Small intestine (tissue), 7 donors: ENCODE results near the gene NUDT17. TPM values are rescaled to one million over a fixed set of nuclear protein-coding genes. Genes with fewer than 3 reads are reported as not detected.
"Not testable (repeated sequence)": the region's sequence is repeated elsewhere in the genome, so short reads cannot be mapped to it uniquely, and the experiment has no call there.

Experiments used
- DNase-seq, 2 donors: peaks; one replicate each; pipeline versions ENCODE4 v3.0.0 to v3.0.0-alpha.2; 2013
- FAIRE-seq: peaks from 2 replicates; lab custom pipeline; 2012; peaks lifted over from hg19 to GRCh38; lab: Jason Lieb, UNC
- H3K27ac ChIP-seq, 3 donors: one replicate each; pipeline ENCODE4 v1.5.1; 2013; ENCODE audit warnings: low read length in 2 of 3, mild to moderate bottlenecking in 2 of 3, control low read depth in 1 of 3, inconsistent platforms in 1 of 3, low read depth in 1 of 3, moderate library complexity in 1 of 3
- H3K27me3 ChIP-seq, 3 donors: one replicate each; pipeline ENCODE4 v1.6.1; 2013; ENCODE audit warnings: low read length in 3 of 3, inconsistent platforms in 1 of 3; ENCODE audit not compliant: control insufficient read depth in 3 of 3, insufficient read depth in 3 of 3
- H3K36me3 ChIP-seq, 3 donors: one replicate each; pipeline ENCODE4 v1.6.1; 2013; ENCODE audit warnings: low read length in 3 of 3, inconsistent platforms in 1 of 3, low read depth in 1 of 3, mild to moderate bottlenecking in 1 of 3, moderate library complexity in 1 of 3; ENCODE audit not compliant: control insufficient read depth in 3 of 3, insufficient read depth in 2 of 3
- H3K4me1 ChIP-seq, 3 donors: one replicate each; pipeline ENCODE4 v1.6.1; 2013; ENCODE audit warnings: low read length in 2 of 3, inconsistent platforms in 1 of 3, low read depth in 1 of 3, mild to moderate bottlenecking in 1 of 3, moderate library complexity in 1 of 3; ENCODE audit not compliant: control insufficient read depth in 3 of 3, insufficient read depth in 2 of 3
- H3K4me3 ChIP-seq, 3 donors: one replicate each; pipeline ENCODE4 v1.5.1; 2013; ENCODE audit warnings: low read length in 3 of 3, control low read depth in 1 of 3, inconsistent platforms in 1 of 3, low read depth in 1 of 3, mild to moderate bottlenecking in 1 of 3, moderate library complexity in 1 of 3
- H3K9me3 ChIP-seq, 2 donors: one replicate each; pipeline ENCODE4 v1.6.1; 2013; ENCODE audit warnings: low read depth in 1 of 2, low read length in 1 of 2; ENCODE audit not compliant: control insufficient read depth in 2 of 2, insufficient read depth in 1 of 2
- WGBS, 3 donors: extraction: QIAGEN DNeasy Blood & Tissue Kit; methylation state at CpG; one replicate each; pipeline ENCODE4 v1.1.7; 2013; 5-methylcytosine and 5-hydroxymethylcytosine counted together
- polyA plus RNA-seq, 4 donors: library from polyadenylated mRNA; stranded (reverse) in 3 of 4; unstranded in 1 of 4; fragments of 200-250 nt in 3 of 4; fragments of 120-200 nt in 1 of 4; gene quantifications; one replicate each; pipeline versions ENCODE4 v1.2.1 to v1.2.3, GENCODE V29; 2013
- donor health status: healthy with polysubstance abuse.
- donor health status: control.
- donor health status: control.
- donor health status: Bipolar disorder and iron deficiency.
- donor health status: healthy.

Gene NUDT17
- polyA plus RNA-seq, 4 donors: 0.54 to 4.4 (median 1.6) TPM

GRCh38 chr1:145812977-145813810 lies 32.2 kb upstream of the NUDT17 start:
- not testable (repeated sequence) for H3K4me1 ChIP-seq, DNase-seq, FAIRE-seq, H3K4me3 ChIP-seq, H3K9me3 ChIP-seq, H3K36me3 ChIP-seq, H3K27ac ChIP-seq, H3K27me3 ChIP-seq
- 55 to 90% (median 80%) methylated on average over 5 of the region's 6 CpGs for WGBS, 3 donors

GRCh38 chr1:145818095-145818494 lies 27.3 kb upstream of the NUDT17 start:
- H3K27me3 ChIP-seq, H3K4me1 ChIP-seq, DNase-seq, H3K9me3 ChIP-seq, H3K36me3 ChIP-seq, H3K27ac ChIP-seq, H3K4me3 ChIP-seq, FAIRE-seq: not testable (repeated sequence)
- WGBS, 3 donors: 62 to 74% (median 69%) methylated on average over 2 to 4 of the region's 6 CpGs

GRCh38 chr1:145822779-145823331 lies 22.6 kb upstream of the NUDT17 start:
- H3K27ac ChIP-seq, H3K4me3 ChIP-seq, FAIRE-seq, H3K36me3 ChIP-seq, H3K27me3 ChIP-seq, DNase-seq, H3K4me1 ChIP-seq, H3K9me3 ChIP-seq: not testable (repeated sequence)
- 0 to 31% methylated on average over 3 to 4 of the region's 16 CpGs; no CpG with 5 or more reads in 1 of the 3 donors for WGBS, 3 donors

DNA sequence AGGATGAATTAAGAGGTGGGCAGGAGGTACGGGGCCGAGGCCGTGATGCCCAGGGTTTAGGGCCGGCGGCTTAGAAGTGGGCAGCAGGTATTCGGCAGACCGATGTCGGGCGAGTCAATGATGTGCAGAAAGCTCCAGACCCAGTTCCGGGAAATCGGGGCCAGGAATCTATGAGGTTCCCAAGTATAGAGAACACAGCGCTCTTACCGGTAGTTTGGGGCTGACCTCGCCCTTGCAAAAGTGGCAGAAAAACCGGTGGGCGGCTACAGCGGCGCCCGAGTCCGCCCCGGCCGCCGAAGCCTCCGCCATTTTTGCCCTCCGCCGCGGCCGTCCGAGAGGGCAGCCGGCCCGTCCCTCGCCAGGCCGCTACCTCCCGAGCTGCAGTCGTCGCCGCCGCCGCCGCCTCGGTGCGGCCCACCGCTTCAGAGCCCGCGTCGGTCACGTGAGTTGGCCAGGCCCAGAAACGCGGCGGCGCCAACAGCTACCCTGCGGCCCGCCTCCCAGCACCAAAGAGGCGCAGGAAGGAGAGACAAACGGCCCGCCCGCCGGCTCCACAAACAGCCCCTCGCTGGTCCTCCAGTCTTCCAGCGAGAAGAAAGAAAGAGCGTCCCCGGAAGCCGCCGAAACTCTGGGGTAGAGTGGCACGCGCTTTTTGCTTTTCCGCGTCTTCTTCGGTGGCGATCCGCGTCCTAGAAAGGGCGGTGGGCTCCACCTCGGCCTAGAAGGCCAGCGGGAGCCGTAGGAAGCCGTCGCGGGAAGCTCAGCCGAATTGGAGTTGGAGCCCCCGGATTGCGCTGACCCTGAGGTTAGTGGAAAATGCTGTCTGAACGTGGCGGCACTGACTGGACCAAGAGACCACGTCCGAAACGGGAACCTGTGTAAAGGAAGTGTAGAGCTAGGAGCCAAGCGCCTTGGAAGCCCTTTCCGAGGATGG lies 21.6 kb upstream of the NUDT17 start, which contains the start of the genes POLR3C and RNF115:
Gene POLR3C, plus strand, starts transcription at position 636 of the 934 bp plus-strand sequence. CDS start 1,577 bp downstream, outside the sequence.
Gene RNF115, minus strand, starts transcription at position 531 of the 934 bp plus-strand sequence. Its CDS starts 222 bp downstream, at position 309.
- FAIRE-seq (no peak), DNase-seq (peak; percentile 89 to 94)
- WGBS, 3 donors: 0 to 1% (median 1%) methylated on average over 65 to 89 of the region's 89 CpGs
- H3K9me3 ChIP-seq: no peaks in the 10 kb centered on the region
- no peaks in the 10 kb centered on the region for H3K27me3 ChIP-seq
- peaks cover 0 to 4% (median 2%) of the 10 kb centered on the region in 3 donors for H3K4me1 ChIP-seq
- H3K36me3 ChIP-seq: peaks cover 10 to 16% (median 14%) of the 10 kb centered on the region in 3 donors
- peak within 1 kb of the TSS; percentile 65 to 80 (median 75) for H3K4me3 ChIP-seq
- peak within 1 kb of the TSS; percentile 73 to 93 (median 82) for H3K27ac ChIP-seq

DNA sequence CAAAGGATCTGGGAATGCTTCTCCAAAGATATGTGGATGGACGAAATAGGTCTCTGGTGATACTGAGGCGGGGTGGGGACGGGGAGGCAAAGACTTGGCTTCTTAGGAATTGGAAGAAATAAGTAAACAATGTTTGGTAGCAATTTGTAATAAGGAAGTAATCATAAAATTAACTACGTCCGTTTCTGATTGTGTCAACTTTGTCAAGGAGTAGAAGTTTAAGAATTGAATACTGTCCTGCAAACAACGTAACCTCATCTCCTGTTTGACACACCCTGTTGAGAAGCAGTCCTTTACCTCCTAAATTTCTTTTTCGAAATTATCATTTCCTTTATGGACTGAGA lies 21.0 kb upstream of the NUDT17 start:
- peaks cover 11 to 17% (median 16%) of the 10 kb centered on the region in 3 donors for H3K36me3 ChIP-seq
- FAIRE-seq (no peak), DNase-seq (no peak)
- H3K4me1 ChIP-seq: peaks cover 0 to 4% (median 2%) of the 10 kb centered on the region in 3 donors
- no peaks in the 10 kb centered on the region for H3K9me3 ChIP-seq
- 0 to 1% (median 1%) methylated on average over 7 of the region's 7 CpGs for WGBS, 3 donors
- peak overlapping the region; percentile 73 to 93 (median 82) for H3K27ac ChIP-seq
- no peaks in the 10 kb centered on the region for H3K27me3 ChIP-seq
- peak overlapping the region; percentile 65 to 80 (median 75) for H3K4me3 ChIP-seq

GRCh38 chr1:145826030-145826429 lies 19.4 kb upstream of the NUDT17 start:
- DNase-seq (no peak), FAIRE-seq (no peak)
- no peak overlapping the region for H3K27ac ChIP-seq
- H3K27me3 ChIP-seq: no peaks in the 10 kb centered on the region
- no peak overlapping the region for H3K4me3 ChIP-seq
- peaks cover 0 to 4% (median 2%) of the 10 kb centered on the region in 3 donors for H3K4me1 ChIP-seq
- WGBS, 3 donors: 92 to 94% (median 94%) methylated on average over 2 of the region's 2 CpGs
- peaks cover 16 to 22% (median 20%) of the 10 kb centered on the region in 3 donors for H3K36me3 ChIP-seq
- H3K9me3 ChIP-seq: no peaks in the 10 kb centered on the region

DNA sequence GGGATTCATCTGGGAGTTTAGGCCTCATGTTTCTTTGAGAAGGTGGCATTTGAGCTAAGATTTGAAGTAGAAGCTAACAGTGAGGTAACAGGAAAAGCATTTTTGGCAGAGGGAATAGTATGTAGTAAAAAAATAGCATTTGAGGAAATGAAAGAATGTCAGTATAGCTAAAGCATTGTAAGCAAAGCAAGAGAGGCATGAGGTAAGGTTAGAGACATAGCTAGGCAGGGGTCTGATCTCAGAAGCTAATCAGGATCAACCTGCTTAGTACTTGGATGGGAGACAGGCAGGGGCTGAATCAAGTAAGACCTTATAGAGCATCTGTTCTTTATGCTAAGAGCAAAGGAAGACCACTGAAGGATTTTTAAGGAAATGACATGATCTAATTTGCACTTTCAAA lies 17.5 kb upstream of the NUDT17 start:
- peaks cover 23 to 29% (median 26%) of the 10 kb centered on the region in 3 donors for H3K36me3 ChIP-seq
- no peaks in the 10 kb centered on the region for H3K27me3 ChIP-seq
- peaks cover 0 to 4% (median 2%) of the 10 kb centered on the region in 3 donors for H3K4me1 ChIP-seq
- no peak for DNase-seq
- no peaks in the 10 kb centered on the region for H3K9me3 ChIP-seq
- no peak overlapping the region for H3K4me3 ChIP-seq
- FAIRE-seq: no peak
- H3K27ac ChIP-seq: no peak overlapping the region
